ENCODE measurements around the gene CCDC85C. TPM values are rescaled to one million over a fixed set of nuclear protein-coding genes. Genes with fewer than 3 reads are reported as not detected.

CCDC85C gene
- total RNA-seq, 2 donors from 2014 or later, result 54.0 to 73.4 TPM

GRCh38 chr14:99584823-99585222 lies 19.2 kb downstream of the CCDC85C start:
- Histone ChIP-seq H3K9me3 (no peaks in the 10 kb centered on the region), H3K27ac (no peak overlapping the region), H3K4me3 (no peak overlapping the region), H3K27me3 (no peaks in the 10 kb centered on the region), H3K36me3 (no peaks in the 10 kb centered on the region), H3K9ac (ENCODE audit: low read depth in 2 of 2, low read length in 2 of 2) (no peak overlapping the region), H3K4me1 (peaks cover 3% of the 10 kb centered on the region)
- intact Hi-C loops (cut with DNase I), result no loop called here
- TF ChIP-seq, protein P1, sequence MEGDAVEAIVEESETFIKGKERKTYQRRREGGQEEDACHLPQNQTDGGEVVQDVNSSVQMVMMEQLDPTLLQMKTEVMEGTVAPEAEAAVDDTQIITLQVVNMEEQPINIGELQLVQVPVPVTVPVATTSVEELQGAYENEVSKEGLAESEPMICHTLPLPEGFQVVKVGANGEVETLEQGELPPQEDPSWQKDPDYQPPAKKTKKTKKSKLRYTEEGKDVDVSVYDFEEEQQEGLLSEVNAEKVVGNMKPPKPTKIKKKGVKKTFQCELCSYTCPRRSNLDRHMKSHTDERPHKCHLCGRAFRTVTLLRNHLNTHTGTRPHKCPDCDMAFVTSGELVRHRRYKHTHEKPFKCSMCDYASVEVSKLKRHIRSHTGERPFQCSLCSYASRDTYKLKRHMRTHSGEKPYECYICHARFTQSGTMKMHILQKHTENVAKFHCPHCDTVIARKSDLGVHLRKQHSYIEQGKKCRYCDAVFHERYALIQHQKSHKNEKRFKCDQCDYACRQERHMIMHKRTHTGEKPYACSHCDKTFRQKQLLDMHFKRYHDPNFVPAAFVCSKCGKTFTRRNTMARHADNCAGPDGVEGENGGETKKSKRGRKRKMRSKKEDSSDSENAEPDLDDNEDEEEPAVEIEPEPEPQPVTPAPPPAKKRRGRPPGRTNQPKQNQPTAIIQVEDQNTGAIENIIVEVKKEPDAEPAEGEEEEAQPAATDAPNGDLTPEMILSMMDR (IDR thresholded peaks at IDR 0.05), result no peak
- DNase-seq, result no peak

DNA sequence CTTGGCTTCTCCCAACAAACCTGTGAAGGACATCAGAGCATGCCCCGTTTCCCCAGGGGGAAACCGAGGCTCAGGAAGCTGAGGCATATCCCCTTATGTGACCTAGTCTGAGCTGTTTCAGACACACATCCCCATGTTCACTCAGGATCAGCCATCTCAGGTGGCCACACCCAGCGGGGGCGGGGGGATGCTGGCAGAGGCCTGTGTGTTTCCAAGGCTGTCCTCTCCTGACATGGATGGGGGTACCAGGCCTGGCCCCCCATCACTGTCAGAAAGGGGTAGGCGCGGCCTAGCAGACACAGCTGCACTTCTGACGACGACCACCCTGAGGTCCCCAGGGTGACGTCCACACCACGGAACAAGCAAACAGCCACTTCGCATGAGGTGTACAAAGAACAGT lies 22.1 kb downstream of the CCDC85C start:
- no peaks in the 10 kb centered on the region for H3K9me3 ChIP-seq
- no peak for DNase-seq
- no peak overlapping the region for H3K4me3 ChIP-seq
- intact Hi-C loops (cut with DNase I), result no loop called here
- H3K4me1 ChIP-seq, result peaks cover 20% of the 10 kb centered on the region
- no peak overlapping the region for H3K27ac ChIP-seq
- TF ChIP-seq, protein P1 (IDR thresholded peaks at IDR 0.05), result no peak
- H3K27me3 ChIP-seq, result no peaks in the 10 kb centered on the region
- H3K36me3 ChIP-seq, result no peaks in the 10 kb centered on the region
- H3K9ac ChIP-seq (ENCODE audit: low read depth in 2 of 2, low read length in 2 of 2), result no peak overlapping the region

DNA sequence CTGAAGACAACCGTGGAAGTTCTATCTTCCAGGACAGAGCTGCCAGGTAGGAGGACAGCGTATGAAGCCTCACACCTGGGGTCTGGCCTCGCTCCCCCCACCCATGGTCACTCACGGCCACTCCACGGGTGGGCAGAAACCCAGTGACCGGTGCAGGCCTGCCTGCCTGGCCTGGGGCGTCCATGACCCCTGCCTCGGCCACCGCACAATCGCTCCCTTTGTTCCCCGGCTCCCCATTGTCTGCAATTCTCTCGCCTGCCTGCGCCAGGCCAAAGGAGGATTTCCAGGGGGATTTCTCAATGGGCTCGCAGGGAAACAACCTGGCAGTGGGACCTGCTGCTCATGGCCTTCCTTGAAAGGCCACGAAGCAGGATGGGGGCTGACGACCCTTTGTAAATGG lies 22.6 kb downstream of the CCDC85C start:
- Histone ChIP-seq H3K9ac (ENCODE audit: low read depth in 2 of 2, low read length in 2 of 2) (no peak overlapping the region), H3K36me3 (no peaks in the 10 kb centered on the region), H3K9me3 (no peaks in the 10 kb centered on the region), H3K4me1 (peaks cover 24% of the 10 kb centered on the region), H3K27me3 (no peaks in the 10 kb centered on the region), H3K27ac (no peak overlapping the region), H3K4me3 (no peak overlapping the region)
- intact Hi-C loops (cut with DNase I), result no loop called here
- DNase-seq, result no peak
- TF ChIP-seq, protein P1 (IDR thresholded peaks at IDR 0.05), result no peak

DNA sequence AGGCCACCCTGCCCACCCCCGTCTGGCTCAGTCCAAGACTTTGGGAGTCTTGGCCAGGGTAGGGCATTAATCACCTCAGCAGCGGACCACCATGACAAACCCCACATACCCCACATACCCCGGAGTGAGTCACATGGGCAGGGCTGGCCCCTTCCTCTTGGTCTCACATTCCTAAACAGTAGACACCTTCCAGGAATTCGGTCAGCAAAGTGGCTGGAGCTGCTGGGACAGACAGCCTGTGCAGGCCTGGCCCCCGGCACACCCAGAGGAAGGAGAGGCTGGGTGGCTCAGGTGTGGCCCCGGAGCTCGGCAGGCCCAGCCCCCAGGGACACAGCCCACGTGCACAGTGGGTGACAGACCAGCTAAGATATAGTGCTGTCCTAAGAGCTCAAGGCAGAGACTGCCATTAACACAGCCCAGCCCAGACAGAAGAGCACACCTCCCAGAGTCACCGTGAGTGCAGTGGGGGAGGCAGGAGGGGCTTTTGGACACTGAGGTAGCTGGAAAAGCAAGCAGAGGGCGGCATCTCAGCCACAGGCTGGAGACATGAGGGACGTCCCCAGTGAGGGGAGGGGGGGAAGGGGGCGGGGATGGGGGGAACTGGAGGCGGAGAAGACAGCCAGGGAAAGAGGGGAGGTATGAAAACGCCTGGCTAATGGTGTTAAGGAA lies 24.0 kb downstream of the CCDC85C start:
- Histone ChIP-seq H3K36me3 (no peaks in the 10 kb centered on the region), H3K27me3 (no peaks in the 10 kb centered on the region), H3K9ac (ENCODE audit: low read depth in 2 of 2, low read length in 2 of 2) (peak overlapping the region; percentile 46 to 89), H3K4me3 (no peak overlapping the region), H3K4me1 (peaks cover 35% of the 10 kb centered on the region), H3K27ac (peak overlapping the region; percentile 45), H3K9me3 (no peaks in the 10 kb centered on the region)
- TF ChIP-seq, protein P1 (IDR thresholded peaks at IDR 0.05), result no peak
- intact Hi-C loops (cut with DNase I), result no loop called here
- DNase-seq, result peak; percentile 81

DNA sequence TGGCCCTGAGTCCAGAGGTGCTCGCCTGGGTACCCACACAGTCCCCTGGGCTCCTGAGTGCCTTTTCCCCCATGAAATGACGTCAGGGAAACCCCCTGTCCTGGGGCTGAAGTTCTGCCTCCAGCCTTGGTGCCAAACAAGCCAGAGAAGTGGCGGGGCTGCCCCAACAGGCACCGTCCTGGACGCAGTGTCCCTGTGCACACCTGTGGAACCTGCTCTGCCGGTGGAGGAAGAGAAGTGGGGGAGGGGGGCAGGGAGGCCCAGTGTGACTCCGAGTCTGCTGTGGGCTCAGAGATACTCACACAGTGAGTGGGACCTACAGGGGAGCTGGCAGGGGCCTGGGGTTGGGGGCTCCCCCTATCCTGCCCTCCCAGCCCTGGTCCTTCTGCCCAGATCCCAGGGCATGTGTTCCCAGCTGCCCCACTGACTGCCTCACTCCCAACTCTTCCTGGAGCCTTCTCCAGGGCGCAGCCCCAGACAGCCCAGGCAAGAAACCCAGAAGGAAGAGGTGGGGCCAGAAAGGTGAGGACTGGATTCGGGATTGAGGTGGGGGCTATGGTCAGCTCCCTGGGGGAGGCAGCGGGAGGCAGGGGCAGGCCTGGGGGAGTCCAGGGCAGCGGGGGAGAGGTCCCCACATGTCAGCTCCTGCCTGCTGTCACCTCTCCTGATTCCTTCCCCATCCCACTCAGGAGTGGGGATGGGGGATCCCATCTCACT lies 24.7 kb downstream of the CCDC85C start:
- Histone ChIP-seq H3K9ac (ENCODE audit: low read depth in 2 of 2, low read length in 2 of 2) (peak overlapping the region; percentile 46 to 89), H3K36me3 (no peaks in the 10 kb centered on the region), H3K4me1 (peaks cover 43% of the 10 kb centered on the region), H3K4me3 (no peak overlapping the region), H3K9me3 (no peaks in the 10 kb centered on the region), H3K27me3 (no peaks in the 10 kb centered on the region), H3K27ac (peak overlapping the region; percentile 45)
- DNase-seq, result peak; percentile 86
- TF ChIP-seq, protein P1 (IDR thresholded peaks at IDR 0.05), result no peak
- intact Hi-C loops (cut with DNase I), result no loop called here

All from colonic mucosa (tissue), 4 donors.